ENCODE measurements around the gene RAD17.
"Not testable (repeated sequence)": the region's sequence is repeated elsewhere in the genome, so short reads cannot be mapped to it uniquely, and the experiment has no call there.

The RAD17 gene

GRCh38 chr5:69444127-69444754, 74.6 kb downstream of the RAD17 start:
- no peak overlapping the region for H3K9ac ChIP-seq (ENCODE audit: low read length)
- H3K36me3 ChIP-seq (ENCODE audit: low read length), result no peaks in the 10 kb centered on the region
- no peak overlapping the region for H3K4me2 ChIP-seq (ENCODE audit: low read depth, low read length, poor library complexity, severe bottlenecking)
- TF ChIP-seq EZH2phosphoT487 (conservative IDR thresholded peaks at IDR 0.05; ENCODE audit: low read length), result no peak
- no peak for TF ChIP-seq CTCF (IDR thresholded peaks at IDR 0.05; ENCODE audit: insufficient read depth, low read length, poor library complexity, severe bottlenecking)
- H3K9me3 ChIP-seq (ENCODE audit: insufficient read depth, low read length), result no peaks in the 10 kb centered on the region
- H3K79me2 ChIP-seq (ENCODE audit: insufficient read depth, low read length), result no peaks in the 10 kb centered on the region
- no peaks in the 10 kb centered on the region for H3F3A ChIP-seq (ENCODE audit: insufficient read depth)
- H3K27ac ChIP-seq (ENCODE audit: low read depth, low read length), result no peak overlapping the region
- no peak overlapping the region for H2AFZ ChIP-seq (ENCODE audit: low read depth, low read length, severe bottlenecking)
- no peak overlapping the region for H3K4me3 ChIP-seq (ENCODE audit: insufficient read depth, low read length, poor library complexity, severe bottlenecking)
- H3K9me2 ChIP-seq (replicated peaks; ENCODE audit: insufficient read depth, low read length), result no peaks in the 10 kb centered on the region
- H3K27me3 ChIP-seq (ENCODE audit: low read length), result no peaks in the 10 kb centered on the region
- no peaks in the 10 kb centered on the region for H4K20me1 ChIP-seq (ENCODE audit: low read depth, low read length)

- H3K9ac ChIP-seq (ENCODE audit: low read length), result no peak overlapping the region
- TF ChIP-seq CTCF (IDR thresholded peaks at IDR 0.05; ENCODE audit: insufficient read depth, low read length, poor library complexity, severe bottlenecking), result no peak
- TF ChIP-seq EZH2phosphoT487 (conservative IDR thresholded peaks at IDR 0.05; ENCODE audit: low read length), result no peak
- H3K27me3 ChIP-seq (ENCODE audit: low read length), result no peaks in the 10 kb centered on the region
- no peak overlapping the region for H2AFZ ChIP-seq (ENCODE audit: low read depth, low read length, severe bottlenecking)
- no peak overlapping the region for H3K27ac ChIP-seq (ENCODE audit: low read depth, low read length)
- no peaks in the 10 kb centered on the region for H3K9me2 ChIP-seq (replicated peaks; ENCODE audit: insufficient read depth, low read length)
- H4K20me1 ChIP-seq (ENCODE audit: low read depth, low read length), result no peaks in the 10 kb centered on the region
- H3K4me3 ChIP-seq (ENCODE audit: insufficient read depth, low read length, poor library complexity, severe bottlenecking), result no peak overlapping the region
- H3K4me2 ChIP-seq (ENCODE audit: low read depth, low read length, poor library complexity, severe bottlenecking), result no peak overlapping the region
- no peaks in the 10 kb centered on the region for H3K79me2 ChIP-seq (ENCODE audit: insufficient read depth, low read length)
- H3K36me3 ChIP-seq (ENCODE audit: low read length), result no peaks in the 10 kb centered on the region
- no peaks in the 10 kb centered on the region for H3K9me3 ChIP-seq (ENCODE audit: insufficient read depth, low read length)
- H3F3A ChIP-seq (ENCODE audit: insufficient read depth), result no peaks in the 10 kb centered on the region
Observed at GRCh38 chr5:69449511-69449910, 79.9 kb downstream of the RAD17 start.

GRCh38 chr5:69450116-69450515, 80.5 kb downstream of the RAD17 start:
- Histone ChIP-seq H3K4me3 (ENCODE audit: insufficient read depth, low read length, poor library complexity, severe bottlenecking) (no peak overlapping the region), H3F3A (ENCODE audit: insufficient read depth) (no peaks in the 10 kb centered on the region), H3K9ac (ENCODE audit: low read length) (no peak overlapping the region), H2AFZ (ENCODE audit: low read depth, low read length, severe bottlenecking) (no peak overlapping the region), H3K9me2 (replicated peaks; ENCODE audit: insufficient read depth, low read length) (no peaks in the 10 kb centered on the region), H3K36me3 (ENCODE audit: low read length) (no peaks in the 10 kb centered on the region), H3K27me3 (ENCODE audit: low read length) (no peaks in the 10 kb centered on the region), H3K79me2 (ENCODE audit: insufficient read depth, low read length) (no peaks in the 10 kb centered on the region), H3K9me3 (ENCODE audit: insufficient read depth, low read length) (no peaks in the 10 kb centered on the region), H3K4me2 (ENCODE audit: low read depth, low read length, poor library complexity, severe bottlenecking) (no peak overlapping the region), H3K27ac (ENCODE audit: low read depth, low read length) (no peak overlapping the region), H4K20me1 (ENCODE audit: low read depth, low read length) (no peaks in the 10 kb centered on the region)
- TF ChIP-seq EZH2phosphoT487 (conservative IDR thresholded peaks at IDR 0.05; ENCODE audit: low read length) (no peak), CTCF (IDR thresholded peaks at IDR 0.05; ENCODE audit: insufficient read depth, low read length, poor library complexity, severe bottlenecking) (no peak)

- not testable (repeated sequence) for H3K4me3 ChIP-seq (ENCODE audit: insufficient read depth, low read length, poor library complexity, severe bottlenecking); H4K20me1 ChIP-seq (ENCODE audit: low read depth, low read length); H3F3A ChIP-seq (ENCODE audit: insufficient read depth); H3K79me2 ChIP-seq (ENCODE audit: insufficient read depth, low read length); H3K27ac ChIP-seq (ENCODE audit: low read depth, low read length); H3K4me2 ChIP-seq (ENCODE audit: low read depth, low read length, poor library complexity, severe bottlenecking); H3K9ac ChIP-seq (ENCODE audit: low read length); H2AFZ ChIP-seq (ENCODE audit: low read depth, low read length, severe bottlenecking); H3K36me3 ChIP-seq (ENCODE audit: low read length); H3K9me2 ChIP-seq (replicated peaks; ENCODE audit: insufficient read depth, low read length); H3K9me3 ChIP-seq (ENCODE audit: insufficient read depth, low read length); H3K27me3 ChIP-seq (ENCODE audit: low read length)
Observed at GRCh38 chr5:69450527-69450926, 80.9 kb downstream of the RAD17 start.

Measured in SU-DHL-6 (cell line).